PFSK-1 (cell line): ENCODE data around the gene B3GAT2. TPM values are rescaled to one million over a fixed set of nuclear protein-coding genes. Genes with fewer than 3 reads are reported as not detected.

Experiments used
- FOXP2 ChIP-seq: optimal IDR thresholded peaks from 2 replicates; pipeline ENCODE3; 2011; ENCODE audit warnings: borderline replicate concordance, control low read depth, inconsistent platforms; ENCODE audit not compliant: insufficient read depth; ENCODE audit errors: extremely low read length, extremely low read depth
- POLR2AphosphoS5 ChIP-seq: IDR thresholded peaks from 2 replicates; pipeline ENCODE4 v1.6.1; 2012; ENCODE audit warnings: low read depth, mild to moderate bottlenecking, control low read depth, low read length, moderate library complexity
- SIN3A ChIP-seq: IDR thresholded peaks from 2 replicates; pipeline ENCODE4 v1.6.1; 2012; ENCODE audit warnings: mild to moderate bottlenecking, low read length, moderate library complexity, borderline replicate concordance; ENCODE audit not compliant: insufficient read depth
- TAF1 ChIP-seq: IDR thresholded peaks from 2 replicates; pipeline ENCODE4 v1.6.1; 2012; ENCODE audit warnings: low read length, control low read depth, borderline replicate concordance; ENCODE audit not compliant: insufficient read depth
- polyA plus RNA-seq: library from polyadenylated mRNA; unstranded; fragments of >200 nt; gene quantifications from one replicate; pipeline ENCODE4 v1.2.1, GENCODE V29; 2012; ENCODE audit warnings: low read depth, missing spikeins; ENCODE audit not compliant: insufficient read length
- TF ChIP-seq, protein P1 (sequence below), 2 experiments: IDR thresholded peaks; 2 replicates each; pipeline versions ENCODE4 v1.6.1 to v1.8.0; 2011 to 2012; ENCODE audit warnings: low read depth in 2 of 2, low read length in 2 of 2, control low read depth in 1 of 2, inconsistent platforms in 1 of 2, mild to moderate bottlenecking in 1 of 2, moderate library complexity in 1 of 2; ENCODE audit not compliant: insufficient read depth in 1 of 2

Gene B3GAT2
- not detected for polyA plus RNA-seq

- no peak for TF ChIP-seq TAF1
- no peak for TF ChIP-seq FOXP2
- no peak for TF ChIP-seq POLR2AphosphoS5
- TF ChIP-seq, protein P1, sequence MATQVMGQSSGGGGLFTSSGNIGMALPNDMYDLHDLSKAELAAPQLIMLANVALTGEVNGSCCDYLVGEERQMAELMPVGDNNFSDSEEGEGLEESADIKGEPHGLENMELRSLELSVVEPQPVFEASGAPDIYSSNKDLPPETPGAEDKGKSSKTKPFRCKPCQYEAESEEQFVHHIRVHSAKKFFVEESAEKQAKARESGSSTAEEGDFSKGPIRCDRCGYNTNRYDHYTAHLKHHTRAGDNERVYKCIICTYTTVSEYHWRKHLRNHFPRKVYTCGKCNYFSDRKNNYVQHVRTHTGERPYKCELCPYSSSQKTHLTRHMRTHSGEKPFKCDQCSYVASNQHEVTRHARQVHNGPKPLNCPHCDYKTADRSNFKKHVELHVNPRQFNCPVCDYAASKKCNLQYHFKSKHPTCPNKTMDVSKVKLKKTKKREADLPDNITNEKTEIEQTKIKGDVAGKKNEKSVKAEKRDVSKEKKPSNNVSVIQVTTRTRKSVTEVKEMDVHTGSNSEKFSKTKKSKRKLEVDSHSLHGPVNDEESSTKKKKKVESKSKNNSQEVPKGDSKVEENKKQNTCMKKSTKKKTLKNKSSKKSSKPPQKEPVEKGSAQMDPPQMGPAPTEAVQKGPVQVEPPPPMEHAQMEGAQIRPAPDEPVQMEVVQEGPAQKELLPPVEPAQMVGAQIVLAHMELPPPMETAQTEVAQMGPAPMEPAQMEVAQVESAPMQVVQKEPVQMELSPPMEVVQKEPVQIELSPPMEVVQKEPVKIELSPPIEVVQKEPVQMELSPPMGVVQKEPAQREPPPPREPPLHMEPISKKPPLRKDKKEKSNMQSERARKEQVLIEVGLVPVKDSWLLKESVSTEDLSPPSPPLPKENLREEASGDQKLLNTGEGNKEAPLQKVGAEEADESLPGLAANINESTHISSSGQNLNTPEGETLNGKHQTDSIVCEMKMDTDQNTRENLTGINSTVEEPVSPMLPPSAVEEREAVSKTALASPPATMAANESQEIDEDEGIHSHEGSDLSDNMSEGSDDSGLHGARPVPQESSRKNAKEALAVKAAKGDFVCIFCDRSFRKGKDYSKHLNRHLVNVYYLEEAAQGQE (IDR thresholded peaks at IDR 0.05; ENCODE audit: insufficient read depth in 1 of 2, low read depth in 2 of 2, low read length in 2 of 2): no peak
- TF ChIP-seq SIN3A: no peak
Observed at GRCh38 chr6:70956451-70957283, at the start of gene B3GAT2. TSS of gene B3GAT2 (minus strand) at chr6:70957060. CDS start at chr6:70956429, 631 bp downstream.

GRCh38 chr6:70998148-70998547 lies 41.3 kb upstream of the B3GAT2 start:
- TF ChIP-seq FOXP2 (no peak), POLR2AphosphoS5 (no peak), SIN3A (no peak), TAF1 (no peak)
- TF ChIP-seq, protein P1 (IDR thresholded peaks at IDR 0.05; ENCODE audit: insufficient read depth in 1 of 2, low read depth in 2 of 2, low read length in 2 of 2): no peak

DNA sequence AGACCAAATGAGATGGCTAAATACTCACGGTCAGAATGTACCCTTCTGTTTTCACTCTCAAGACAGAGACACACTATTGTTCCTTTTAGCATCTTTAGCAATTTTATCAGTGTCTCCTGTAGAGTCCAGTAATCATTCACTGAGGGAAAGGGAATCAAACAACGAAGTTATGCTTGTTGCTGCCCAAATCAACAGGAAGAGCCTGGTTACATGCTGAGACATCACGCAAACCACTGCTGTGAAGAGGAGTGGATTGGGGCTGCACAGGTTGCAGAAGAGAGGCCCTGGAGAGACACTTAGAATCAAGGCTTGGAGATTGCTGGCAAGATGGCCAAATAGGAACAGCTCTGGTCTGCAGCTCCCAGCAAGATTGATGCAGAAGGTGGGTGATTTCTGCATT lies 40.5 kb upstream of the B3GAT2 start:
- TF ChIP-seq FOXP2 (no peak), TAF1 (no peak), SIN3A (no peak), POLR2AphosphoS5 (no peak)
- TF ChIP-seq, protein P1 (IDR thresholded peaks at IDR 0.05; ENCODE audit: insufficient read depth in 1 of 2, low read depth in 2 of 2, low read length in 2 of 2): no peak

GRCh38 chr6:70996106-70996505 lies 39.2 kb upstream of the B3GAT2 start:
- no peak for TF ChIP-seq TAF1
- no peak for TF ChIP-seq FOXP2
- no peak for TF ChIP-seq SIN3A
- TF ChIP-seq POLR2AphosphoS5: no peak
- TF ChIP-seq, protein P1 (IDR thresholded peaks at IDR 0.05; ENCODE audit: insufficient read depth in 1 of 2, low read depth in 2 of 2, low read length in 2 of 2): no peak

GRCh38 chr6:70995411-70995810 lies 38.6 kb upstream of the B3GAT2 start:
- TF ChIP-seq TAF1 (no peak), FOXP2 (no peak), POLR2AphosphoS5 (no peak)
- TF ChIP-seq, protein P1 (IDR thresholded peaks at IDR 0.05; ENCODE audit: insufficient read depth in 1 of 2, low read depth in 2 of 2, low read length in 2 of 2): no peak
